ENCODE results near the gene ANTKMT.

DNA sequence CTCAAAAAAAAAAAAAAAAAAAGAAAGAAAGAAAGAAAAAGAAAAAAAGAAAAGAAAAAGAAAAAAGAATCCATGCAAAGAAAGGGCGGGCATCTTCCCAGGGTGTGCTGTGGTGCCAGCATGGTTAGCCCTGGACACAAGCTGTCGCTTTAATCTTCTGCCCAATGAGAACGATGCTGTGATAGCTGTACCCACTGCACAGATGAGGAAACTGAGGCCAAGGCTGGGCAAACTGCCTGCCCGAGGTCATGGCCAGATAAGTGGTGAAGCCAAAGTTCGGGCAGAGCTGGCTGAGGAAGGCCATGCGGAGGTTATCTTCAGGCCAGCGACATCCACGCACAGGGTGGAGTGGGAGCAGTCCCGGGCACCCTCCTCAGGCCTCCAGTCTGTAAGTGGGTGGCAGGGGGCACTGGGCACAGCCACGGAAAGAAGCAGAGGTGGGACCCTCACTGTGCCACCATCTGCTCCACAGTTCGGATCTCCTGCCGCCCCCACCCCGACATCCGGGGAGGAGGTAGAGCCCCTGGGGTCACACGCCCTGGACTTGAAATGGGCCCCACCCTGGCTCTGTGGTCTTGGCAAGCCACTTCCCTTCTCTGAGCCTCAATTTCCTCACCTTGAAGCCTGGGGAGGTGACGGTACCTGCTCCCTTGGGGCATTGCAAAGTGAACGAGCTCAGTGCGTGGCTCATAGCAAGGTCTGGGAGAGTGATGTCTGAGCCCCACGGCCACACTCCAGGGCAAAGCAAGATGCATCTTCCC, 21.9 kb upstream of the ANTKMT start:
- TF ChIP-seq, protein P1, sequence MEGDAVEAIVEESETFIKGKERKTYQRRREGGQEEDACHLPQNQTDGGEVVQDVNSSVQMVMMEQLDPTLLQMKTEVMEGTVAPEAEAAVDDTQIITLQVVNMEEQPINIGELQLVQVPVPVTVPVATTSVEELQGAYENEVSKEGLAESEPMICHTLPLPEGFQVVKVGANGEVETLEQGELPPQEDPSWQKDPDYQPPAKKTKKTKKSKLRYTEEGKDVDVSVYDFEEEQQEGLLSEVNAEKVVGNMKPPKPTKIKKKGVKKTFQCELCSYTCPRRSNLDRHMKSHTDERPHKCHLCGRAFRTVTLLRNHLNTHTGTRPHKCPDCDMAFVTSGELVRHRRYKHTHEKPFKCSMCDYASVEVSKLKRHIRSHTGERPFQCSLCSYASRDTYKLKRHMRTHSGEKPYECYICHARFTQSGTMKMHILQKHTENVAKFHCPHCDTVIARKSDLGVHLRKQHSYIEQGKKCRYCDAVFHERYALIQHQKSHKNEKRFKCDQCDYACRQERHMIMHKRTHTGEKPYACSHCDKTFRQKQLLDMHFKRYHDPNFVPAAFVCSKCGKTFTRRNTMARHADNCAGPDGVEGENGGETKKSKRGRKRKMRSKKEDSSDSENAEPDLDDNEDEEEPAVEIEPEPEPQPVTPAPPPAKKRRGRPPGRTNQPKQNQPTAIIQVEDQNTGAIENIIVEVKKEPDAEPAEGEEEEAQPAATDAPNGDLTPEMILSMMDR (IDR thresholded peaks at IDR 0.05): no peak
- TF ChIP-seq EZH2phosphoT487 (IDR thresholded peaks at IDR 0.05) (no peak), EZH2 (IDR thresholded peaks at IDR 0.05) (no peak)
